GM12874 (cell line): ENCODE measurements around the gene CCDC15.

Experiments
- TF ChIP-seq, protein P1 (sequence below): IDR thresholded peaks from 2 replicates; pipeline ENCODE4 v1.5.1; 2011; ENCODE audit warnings: low read depth, mild to moderate bottlenecking, control low read depth, low read length, moderate library complexity; ENCODE audit not compliant: insufficient read depth

The CCDC15 gene

DNA sequence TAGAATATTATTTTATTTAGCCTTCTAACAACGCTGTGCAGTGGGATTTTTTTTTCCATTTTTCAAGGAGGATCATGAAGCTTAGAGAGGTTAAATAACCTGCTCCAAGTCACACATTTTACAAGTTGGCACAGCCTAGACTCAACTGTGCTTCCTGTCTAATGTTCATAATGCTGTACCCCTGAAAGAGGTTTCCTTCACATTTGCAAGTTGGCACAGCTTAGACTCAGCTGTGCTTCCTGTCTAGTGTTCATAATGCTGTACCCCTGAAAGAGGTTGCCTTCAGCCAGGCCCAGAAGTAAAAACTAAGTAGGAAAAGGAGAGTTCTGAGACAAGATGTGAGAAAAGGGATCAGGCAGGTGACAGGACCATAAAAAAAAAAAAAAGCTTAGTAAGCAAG lies 10.3 kb upstream of the CCDC15 start:
- TF ChIP-seq, protein P1, sequence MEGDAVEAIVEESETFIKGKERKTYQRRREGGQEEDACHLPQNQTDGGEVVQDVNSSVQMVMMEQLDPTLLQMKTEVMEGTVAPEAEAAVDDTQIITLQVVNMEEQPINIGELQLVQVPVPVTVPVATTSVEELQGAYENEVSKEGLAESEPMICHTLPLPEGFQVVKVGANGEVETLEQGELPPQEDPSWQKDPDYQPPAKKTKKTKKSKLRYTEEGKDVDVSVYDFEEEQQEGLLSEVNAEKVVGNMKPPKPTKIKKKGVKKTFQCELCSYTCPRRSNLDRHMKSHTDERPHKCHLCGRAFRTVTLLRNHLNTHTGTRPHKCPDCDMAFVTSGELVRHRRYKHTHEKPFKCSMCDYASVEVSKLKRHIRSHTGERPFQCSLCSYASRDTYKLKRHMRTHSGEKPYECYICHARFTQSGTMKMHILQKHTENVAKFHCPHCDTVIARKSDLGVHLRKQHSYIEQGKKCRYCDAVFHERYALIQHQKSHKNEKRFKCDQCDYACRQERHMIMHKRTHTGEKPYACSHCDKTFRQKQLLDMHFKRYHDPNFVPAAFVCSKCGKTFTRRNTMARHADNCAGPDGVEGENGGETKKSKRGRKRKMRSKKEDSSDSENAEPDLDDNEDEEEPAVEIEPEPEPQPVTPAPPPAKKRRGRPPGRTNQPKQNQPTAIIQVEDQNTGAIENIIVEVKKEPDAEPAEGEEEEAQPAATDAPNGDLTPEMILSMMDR = no peak

DNA sequence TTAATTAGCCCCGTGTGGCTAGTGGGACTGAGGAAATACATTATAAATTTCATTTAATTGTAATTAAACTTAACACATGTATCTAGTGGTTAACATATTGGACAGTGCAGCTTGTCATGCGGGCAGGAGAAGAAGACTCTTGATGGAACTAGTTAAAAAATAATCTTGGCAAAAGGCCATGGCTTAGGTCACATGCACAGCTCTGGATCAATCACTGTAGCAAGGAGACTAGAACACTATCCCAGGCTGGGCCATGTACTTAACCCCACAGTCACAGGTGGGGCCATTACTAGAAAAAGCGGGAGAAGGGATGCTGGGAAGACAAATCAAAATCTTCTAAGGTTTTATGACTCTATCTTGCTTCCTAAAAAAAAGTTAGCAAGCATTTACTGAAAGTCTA lies 9.4 kb upstream of the CCDC15 start:
- TF ChIP-seq, protein P1 = no peak

DNA sequence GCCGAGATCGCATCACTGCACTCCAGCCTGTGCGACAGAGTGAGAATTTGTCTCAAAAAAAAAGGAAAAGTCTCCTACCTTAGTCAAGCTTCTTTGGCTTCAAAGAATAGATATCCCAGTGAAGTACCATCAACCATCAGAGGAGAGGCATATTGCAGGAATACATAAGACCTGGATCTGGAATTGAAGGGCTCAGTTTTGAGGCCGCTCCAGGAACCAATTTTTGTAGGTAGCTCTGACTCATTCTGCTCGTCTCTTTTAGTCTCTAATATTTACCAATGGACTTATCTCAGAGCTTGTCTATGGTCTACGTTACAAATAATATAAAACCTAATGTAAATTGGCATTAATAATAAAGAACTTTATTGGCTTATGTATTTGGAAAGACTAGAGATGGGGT lies 8.2 kb upstream of the CCDC15 start:
- TF ChIP-seq, protein P1 = no peak

DNA sequence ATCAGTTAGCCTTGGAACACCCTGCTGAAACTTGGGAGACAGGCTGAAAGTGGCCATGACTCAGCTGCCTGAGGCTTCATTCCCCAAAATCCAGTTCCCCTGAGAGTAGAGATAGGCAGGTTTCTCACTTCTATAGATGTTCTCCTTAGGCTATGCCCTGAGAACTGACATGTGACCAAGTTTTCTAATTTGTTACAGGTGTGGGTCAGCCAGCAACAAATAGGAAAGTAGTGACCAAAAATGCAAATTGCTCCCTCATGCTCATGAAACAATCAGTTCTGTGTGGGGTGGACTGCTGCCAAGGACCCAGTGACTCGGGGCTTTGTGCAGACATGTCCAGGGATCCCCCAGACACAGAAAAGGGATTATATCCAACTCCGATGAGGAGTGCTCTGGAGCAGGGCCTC lies 7.3 kb upstream of the CCDC15 start:
- TF ChIP-seq, protein P1 = no peak

DNA sequence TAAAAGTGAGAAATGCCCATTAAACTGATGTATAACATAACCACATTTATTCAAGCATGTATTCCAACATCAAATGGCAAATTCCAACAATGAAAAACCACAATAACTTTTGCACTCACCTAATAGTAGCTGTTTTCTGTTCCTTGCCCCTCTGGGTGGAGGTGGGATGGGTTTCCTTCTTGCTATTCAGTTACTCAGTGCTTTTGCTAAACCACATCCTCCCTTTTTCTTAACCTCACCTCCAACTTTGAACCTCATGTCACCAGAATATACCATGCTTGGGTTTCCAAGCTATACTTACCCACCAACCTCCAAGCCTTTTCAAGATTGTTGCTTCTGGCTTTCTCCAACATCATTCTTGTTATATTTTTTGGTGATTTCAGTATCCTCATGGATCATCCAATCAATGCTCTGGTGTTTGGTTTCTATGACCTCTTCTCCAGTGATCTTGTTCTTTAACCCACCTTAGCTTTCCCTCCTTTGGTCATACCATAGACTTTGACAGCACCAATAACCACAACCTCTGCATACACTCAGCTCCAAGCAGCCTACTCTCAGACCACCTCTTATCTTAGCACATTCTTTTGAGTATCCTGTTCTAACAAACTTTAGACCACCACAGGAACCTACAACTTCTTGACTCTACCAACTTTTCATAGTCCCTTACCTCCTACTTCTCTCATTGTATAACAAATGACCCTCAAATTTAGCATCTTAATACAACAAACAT lies 3.2 kb upstream of the CCDC15 start:
- TF ChIP-seq, protein P1 = no peak

DNA sequence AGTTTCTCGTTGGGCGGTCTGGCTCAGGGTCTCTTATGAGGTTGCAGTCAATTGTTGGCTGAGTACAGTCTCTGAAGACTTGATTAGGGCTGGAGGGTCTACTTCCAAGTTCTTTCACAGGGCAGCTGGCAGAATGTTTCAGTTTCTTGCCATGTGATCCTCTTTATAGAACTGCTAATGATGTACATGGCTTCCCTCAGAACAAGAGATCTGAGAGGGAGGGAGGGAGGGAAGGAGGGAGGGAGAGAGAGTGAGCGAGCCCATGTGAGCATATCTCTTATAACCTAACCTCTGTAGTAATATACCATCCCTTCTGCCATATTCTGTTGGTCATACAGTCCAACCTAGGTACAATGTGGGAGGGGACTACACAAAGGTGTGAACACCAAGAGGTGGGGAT lies 2.7 kb upstream of the CCDC15 start:
- TF ChIP-seq, protein P1 = no peak

DNA sequence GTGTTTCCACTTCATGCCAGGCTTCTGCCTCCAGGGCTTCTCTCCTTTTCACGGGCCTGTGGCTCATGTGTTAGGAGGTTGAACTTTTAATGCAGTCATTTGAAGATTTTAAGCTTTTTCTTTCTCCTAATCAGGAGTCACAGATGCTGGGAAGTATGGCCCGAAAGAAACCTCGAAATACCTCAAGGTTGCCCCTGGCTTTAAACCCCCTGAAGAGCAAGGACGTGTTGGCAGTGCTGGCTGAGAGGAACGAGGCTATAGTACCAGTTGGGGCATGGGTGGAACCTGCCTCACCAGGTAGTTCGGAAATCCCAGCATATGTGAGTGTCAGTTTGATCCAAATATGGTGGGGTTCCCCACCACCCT lies 571 bp downstream of the CCDC15 start:
- TF ChIP-seq, protein P1 = no peak
